ENCODE results near the gene SLC32A1. TPM values are rescaled to one million over a fixed set of nuclear protein-coding genes. Genes with fewer than 3 reads are reported as not detected.
A peak's percentile ranks its signal among the peaks of the same experiment; 100 is the strongest.

Gene SLC32A1
- total RNA-seq, 1 experiment from 2014 or later = not detected

GRCh38 chr20:38680500-38681306, 43.6 kb upstream of the SLC32A1 start:
- Histone ChIP-seq H2AFZ (ENCODE audit: low read depth, low read length, poor library complexity, severe bottlenecking) (no peak overlapping the region), H3K36me3 (ENCODE audit: control insufficient read depth in 1 of 2, insufficient read depth in 2 of 2, low read length in 2 of 2) (no peaks in the 10 kb centered on the region), H3K4me2 (ENCODE audit: low read length) (no peak overlapping the region), H4K20me1 (ENCODE audit: insufficient read depth) (no peaks in the 10 kb centered on the region), H3K4me1 (ENCODE audit: control insufficient read depth in 1 of 2, insufficient read depth in 2 of 2, low read length in 2 of 2) (no peaks in the 10 kb centered on the region), H3K79me2 (ENCODE audit: insufficient read depth, low read length) (no peaks in the 10 kb centered on the region), H3K9me3 (ENCODE audit: control insufficient read depth in 1 of 2, insufficient read depth in 1 of 2, low read depth in 1 of 2, low read length in 2 of 2) (no peaks in the 10 kb centered on the region), H3K27ac (ENCODE audit: low read depth, low read length) (no peak overlapping the region), H3K4me3 (replicated peaks in 1 of 2; ENCODE audit: low read depth in 1 of 2, low read length in 2 of 2) (no peak overlapping the region), H3K9ac (ENCODE audit: low read length) (no peak overlapping the region), H3K9me2 (ENCODE audit: insufficient read depth) (no peaks in the 10 kb centered on the region), H3K27me3 (ENCODE audit: insufficient read depth, low read length) (peaks cover 46% of the 10 kb centered on the region)
- RAD21 ChIA-PET (ENCODE audit: low non-redundant PET in 1 of 2, low total read pairs in 2 of 2, uncharacterized antibody in 2 of 2, unreplicated experiment in 2 of 2) = no interaction called here
- no peak for TF ChIP-seq ZNF274 (IDR thresholded peaks at IDR 0.05; ENCODE audit: low read depth, low read length)
- TF ChIP-seq SP1 (IDR thresholded peaks at IDR 0.05; ENCODE audit: low read depth) = no peak
- TF ChIP-seq RAD21 (IDR thresholded peaks at IDR 0.05; ENCODE audit: low read depth) = no peak
- no peak for TF ChIP-seq CBX3 (IDR thresholded peaks at IDR 0.05; ENCODE audit: low read depth)
- no peak for TF ChIP-seq SIN3A (IDR thresholded peaks at IDR 0.05; ENCODE audit: low read depth)
- TF ChIP-seq TCF7L2 (IDR thresholded peaks at IDR 0.05; ENCODE audit: borderline replicate concordance, extremely low read depth, insufficient read depth, insufficient read length) = no peak
- TF ChIP-seq, protein P1, sequence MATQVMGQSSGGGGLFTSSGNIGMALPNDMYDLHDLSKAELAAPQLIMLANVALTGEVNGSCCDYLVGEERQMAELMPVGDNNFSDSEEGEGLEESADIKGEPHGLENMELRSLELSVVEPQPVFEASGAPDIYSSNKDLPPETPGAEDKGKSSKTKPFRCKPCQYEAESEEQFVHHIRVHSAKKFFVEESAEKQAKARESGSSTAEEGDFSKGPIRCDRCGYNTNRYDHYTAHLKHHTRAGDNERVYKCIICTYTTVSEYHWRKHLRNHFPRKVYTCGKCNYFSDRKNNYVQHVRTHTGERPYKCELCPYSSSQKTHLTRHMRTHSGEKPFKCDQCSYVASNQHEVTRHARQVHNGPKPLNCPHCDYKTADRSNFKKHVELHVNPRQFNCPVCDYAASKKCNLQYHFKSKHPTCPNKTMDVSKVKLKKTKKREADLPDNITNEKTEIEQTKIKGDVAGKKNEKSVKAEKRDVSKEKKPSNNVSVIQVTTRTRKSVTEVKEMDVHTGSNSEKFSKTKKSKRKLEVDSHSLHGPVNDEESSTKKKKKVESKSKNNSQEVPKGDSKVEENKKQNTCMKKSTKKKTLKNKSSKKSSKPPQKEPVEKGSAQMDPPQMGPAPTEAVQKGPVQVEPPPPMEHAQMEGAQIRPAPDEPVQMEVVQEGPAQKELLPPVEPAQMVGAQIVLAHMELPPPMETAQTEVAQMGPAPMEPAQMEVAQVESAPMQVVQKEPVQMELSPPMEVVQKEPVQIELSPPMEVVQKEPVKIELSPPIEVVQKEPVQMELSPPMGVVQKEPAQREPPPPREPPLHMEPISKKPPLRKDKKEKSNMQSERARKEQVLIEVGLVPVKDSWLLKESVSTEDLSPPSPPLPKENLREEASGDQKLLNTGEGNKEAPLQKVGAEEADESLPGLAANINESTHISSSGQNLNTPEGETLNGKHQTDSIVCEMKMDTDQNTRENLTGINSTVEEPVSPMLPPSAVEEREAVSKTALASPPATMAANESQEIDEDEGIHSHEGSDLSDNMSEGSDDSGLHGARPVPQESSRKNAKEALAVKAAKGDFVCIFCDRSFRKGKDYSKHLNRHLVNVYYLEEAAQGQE (IDR thresholded peaks at IDR 0.05; ENCODE audit: low read depth) = peak; percentile 89
- no peak for TF ChIP-seq POLR2AphosphoS5 (IDR thresholded peaks at IDR 0.05; ENCODE audit: low read depth, low read length)
- DNase-seq (ENCODE audit: low read depth, low spot score) = no peak
- POLR2A ChIA-PET = no interaction called here
- CTCF ChIA-PET = no interaction called here
- ATAC-seq = peak; percentile 58; the same call in 1 of the 2 replicates
- intact Hi-C loops (cut with micrococcal nuclease) = no loop called here
- BruUV-seq (replicated peaks) = no TSS peak
